GM19025 (cell line): Measurements from ENCODE around the gene DPEP2.
"Not testable (repeated sequence)": the region's sequence is repeated elsewhere in the genome, so short reads cannot be mapped to it uniquely, and the experiment has no call there.

ENCODE experiments used
- ATAC-seq: cut with Tn5 transposase; IDR thresholded peaks from one replicate; pipeline ENCODE4 v1.9.1; 2021; ENCODE audit warnings: mild to moderate bottlenecking, low read depth, moderate library complexity; ENCODE audit not compliant: unreplicated experiment

The DPEP2 gene

GRCh38 chr16:67977469-67978227 is 21.6 kb downstream of the DPEP2 start:
- ATAC-seq, result no peak

DNA sequence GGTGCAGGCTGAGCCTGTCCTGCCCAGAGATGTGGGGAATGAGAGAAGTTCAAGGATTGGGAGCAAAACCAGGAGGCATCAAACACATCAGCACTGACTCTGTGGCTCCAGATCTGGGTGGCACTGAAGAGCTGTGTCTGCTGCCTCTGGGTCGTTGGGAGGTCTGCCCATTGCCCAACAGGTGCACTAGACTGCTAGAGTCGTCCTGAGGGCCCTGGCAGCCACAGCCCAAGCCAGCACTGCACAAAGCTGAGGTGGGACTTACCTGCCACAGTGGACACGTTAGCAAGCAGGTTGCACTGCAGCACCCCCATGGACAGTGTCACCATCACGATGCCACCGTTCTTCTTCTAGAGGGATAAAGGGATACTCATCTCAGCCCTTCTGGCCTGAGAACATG is 22.3 kb downstream of the DPEP2 start:
- ATAC-seq, result no peak

GRCh38 chr16:67976205-67976604 is 23.1 kb downstream of the DPEP2 start:
- no peak for ATAC-seq

GRCh38 chr16:67975321-67976105 is 23.8 kb downstream of the DPEP2 start:
- ATAC-seq, result no peak

DNA sequence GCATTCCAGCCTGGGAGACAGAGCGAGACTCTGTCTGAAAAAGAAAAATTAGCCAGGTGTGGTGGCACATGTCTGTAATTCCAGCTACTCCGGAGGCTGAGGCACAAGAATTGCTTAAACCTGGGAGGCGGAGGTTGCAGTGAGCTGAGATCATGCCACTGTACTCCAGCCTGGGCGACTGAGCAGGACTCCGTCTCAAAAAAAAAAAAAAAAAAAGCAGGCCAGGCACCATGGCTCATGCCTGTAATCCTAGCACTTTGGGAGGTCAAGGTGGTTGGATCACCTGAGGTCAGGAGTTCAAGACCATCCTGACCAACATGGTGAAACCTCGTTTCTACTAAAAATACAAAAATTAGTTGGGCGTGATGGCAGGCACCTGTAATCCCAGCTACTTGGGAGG is 27.0 kb downstream of the DPEP2 start:
- ATAC-seq, result not testable (repeated sequence)

DNA sequence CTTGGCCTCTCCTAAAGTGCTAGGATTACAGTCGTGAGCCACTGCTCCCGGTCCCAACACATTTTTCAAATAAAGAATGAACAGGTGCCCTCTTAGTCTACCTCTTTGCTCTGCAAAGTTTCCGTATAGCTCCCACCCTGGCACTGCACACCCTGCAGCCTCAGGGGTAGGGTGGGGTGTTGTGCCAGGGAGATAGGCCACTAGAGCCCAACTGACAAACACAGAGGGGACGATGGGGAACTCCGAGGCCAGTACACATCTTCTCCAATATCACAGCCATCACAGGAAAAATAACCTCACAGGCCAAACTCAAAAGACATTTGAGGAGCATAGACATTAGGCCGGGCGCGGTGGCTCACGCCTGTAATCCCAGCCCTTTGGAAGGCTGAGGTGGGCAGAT is 28.2 kb downstream of the DPEP2 start:
- no peak for ATAC-seq

DNA sequence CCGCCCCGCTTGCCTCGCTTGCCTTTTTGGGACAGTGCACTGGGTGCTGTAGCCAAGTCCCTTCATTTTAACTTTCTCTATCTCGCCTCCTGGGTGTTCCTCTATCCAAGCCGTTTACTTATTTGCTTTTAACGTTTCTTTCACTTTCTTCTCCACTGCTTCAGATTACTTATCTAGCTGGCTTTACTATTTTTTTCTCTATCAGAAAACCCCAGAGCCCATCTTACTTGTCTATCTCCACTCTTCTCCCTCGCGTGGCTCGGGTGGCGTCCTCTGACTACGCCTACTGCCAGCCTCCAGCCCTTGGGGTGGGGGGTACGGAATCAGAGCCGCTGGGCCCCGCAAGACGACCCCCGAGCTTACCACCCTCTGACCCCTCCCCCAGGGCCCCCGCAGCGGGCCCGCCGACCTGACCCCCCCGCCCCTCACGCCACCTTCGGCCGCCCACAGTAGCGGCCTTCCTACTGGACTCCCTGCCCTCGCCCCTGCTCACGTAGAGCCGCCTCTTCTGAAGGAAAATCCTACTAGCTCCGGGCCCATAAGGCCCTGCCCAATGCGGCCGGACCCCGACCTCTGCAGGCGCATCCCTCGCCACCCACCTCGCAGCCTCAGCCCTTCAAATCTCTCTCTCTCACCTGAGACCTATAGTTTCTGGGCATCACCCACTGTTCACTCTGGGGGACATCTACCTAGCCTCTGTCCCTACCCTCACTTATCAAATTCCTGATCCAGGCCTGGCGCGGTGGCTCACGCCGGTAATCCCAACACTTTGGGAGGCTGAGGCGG is 29.8 kb downstream of the DPEP2 start:
- peak; percentile 10 for ATAC-seq

DNA sequence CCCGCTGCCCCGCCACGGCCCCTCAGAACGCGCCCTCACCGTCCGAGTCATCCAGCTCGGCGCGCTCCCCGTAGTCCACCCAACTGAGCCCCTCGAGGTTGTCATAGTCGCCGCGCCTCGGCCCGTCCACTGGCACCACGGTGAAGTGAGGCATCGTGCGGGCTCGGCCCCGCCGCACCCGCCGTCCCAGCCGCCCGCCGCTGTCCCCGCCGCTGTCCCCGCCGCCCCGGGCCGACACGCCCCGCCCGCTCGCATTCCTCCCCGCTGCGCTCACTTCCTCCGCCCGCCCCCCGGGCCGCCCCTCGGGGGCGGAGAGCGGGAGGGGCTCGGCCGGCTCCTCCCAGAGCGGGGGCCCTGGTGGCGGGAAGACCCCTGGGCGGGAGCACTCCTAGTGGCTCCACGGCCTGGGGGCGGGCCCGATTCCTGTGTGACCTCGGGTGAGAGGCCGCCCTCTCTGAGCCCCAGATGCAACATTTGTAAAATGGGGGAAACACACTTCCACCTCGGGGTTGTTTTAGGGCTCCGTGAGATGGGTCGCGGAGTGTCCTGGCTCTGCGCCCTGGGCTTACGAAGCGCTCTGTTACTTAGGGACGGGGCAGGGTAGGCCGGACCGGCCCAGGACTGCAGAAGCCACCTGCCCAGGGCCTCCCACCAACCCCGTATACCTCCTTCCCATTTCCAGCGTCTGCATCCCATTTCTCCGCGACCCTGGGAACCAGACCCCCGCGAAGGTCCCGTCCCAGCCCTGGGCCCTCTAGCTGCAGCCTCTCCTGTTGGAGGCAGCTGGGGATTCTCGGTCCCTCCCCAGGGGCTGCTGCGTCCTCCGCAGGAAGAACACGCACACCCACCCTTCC is 30.7 kb downstream of the DPEP2 start, which contains the start of gene SLC12A4:
SLC12A4 (minus strand) TSS at position 238 of the 854 bp plus-strand sequence; CDS start at position 154, 84 bp downstream.
- ATAC-seq, result peak; percentile 75

DNA sequence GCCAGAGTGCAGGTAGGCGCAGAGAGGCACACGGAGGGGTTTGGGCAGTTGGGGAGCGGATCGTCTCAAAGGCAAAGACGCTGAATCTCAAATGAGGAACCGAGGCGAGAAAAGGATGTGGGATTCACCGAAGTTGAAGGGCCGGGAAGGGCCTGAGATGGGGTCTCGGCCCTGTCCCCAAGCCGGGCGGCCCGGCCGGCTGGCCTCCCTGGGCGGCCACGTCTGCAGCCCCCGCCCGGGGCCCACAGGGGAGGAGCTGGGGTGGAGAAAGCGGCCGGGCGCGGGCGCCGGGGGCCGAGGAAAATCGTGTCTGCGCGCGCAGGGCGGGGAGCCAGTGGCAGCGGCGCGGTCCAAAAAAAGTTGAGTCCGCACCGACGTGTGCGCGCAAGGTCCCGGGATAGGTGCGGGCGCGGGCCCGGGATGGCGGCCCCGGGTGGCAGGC is 31.3 kb downstream of the DPEP2 start:
- ATAC-seq, result peak; percentile 30

- ATAC-seq, result no peak
These were observed 31.9 kb downstream of the DPEP2 start for GRCh38 chr16:67967183-67967957.

DNA sequence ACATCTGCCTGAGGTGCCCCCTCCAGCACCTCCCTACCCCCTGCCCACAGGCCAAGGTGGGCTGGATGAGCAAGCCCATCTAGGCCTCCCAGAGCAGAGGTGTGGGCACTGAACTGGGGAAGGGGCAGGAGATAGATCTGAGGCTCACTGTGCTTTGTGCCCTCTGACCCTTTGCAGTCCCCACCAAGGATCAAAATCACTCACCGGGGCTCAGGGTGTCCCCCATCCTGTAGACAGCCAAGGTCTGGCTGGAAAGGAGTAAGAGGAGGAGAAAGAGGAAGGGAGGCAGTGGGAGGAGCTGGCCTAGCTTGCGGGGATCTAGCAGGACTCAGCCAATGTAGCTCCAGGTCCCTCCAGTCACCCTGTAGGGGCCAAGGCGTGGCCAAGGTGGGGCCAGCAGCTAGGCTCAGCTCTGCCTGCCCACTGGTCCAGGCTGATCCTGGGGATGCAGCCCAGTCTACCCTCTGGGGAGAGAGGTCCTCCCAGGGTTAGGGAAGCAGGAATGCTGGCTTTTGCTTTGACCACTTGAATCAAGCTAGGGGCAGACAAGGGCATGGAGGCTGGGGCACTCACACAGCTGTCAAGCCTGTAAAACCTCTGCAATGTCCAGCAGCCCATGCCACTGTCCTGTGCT is 32.6 kb downstream of the DPEP2 start:
- ATAC-seq, result no peak

- no peak for ATAC-seq
These were observed 33.4 kb downstream of the DPEP2 start for GRCh38 chr16:67965668-67966548.

GRCh38 chr16:67964477-67965131 is 34.7 kb downstream of the DPEP2 start:
- no peak for ATAC-seq

- ATAC-seq, result no peak
These were observed 35.5 kb downstream of the DPEP2 start for GRCh38 chr16:67963662-67964321.

GRCh38 chr16:67963292-67963661 is 36.0 kb downstream of the DPEP2 start:
- no peak for ATAC-seq

DNA sequence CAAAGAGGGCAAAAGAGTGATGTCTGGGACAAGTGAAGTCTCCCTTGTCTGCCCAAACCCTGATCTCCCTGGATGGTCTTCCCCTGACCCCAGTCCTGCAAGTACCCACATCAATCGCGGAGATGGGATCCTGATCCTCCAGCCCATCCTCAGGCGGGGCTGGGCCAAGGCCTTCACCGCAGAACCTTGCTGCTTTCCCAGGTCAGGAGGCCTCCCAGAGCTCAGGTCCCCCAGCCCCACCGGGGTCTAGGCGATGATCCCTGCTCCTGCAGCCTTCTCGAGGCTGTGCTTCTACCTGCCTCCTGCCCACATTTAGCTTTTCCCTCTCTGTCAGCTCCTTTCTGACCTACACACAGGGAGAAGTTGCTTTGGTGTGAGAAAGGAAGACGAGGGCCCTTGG is 37.1 kb downstream of the DPEP2 start:
- ATAC-seq, result no peak

- ATAC-seq, result no peak
These were observed 37.7 kb downstream of the DPEP2 start for GRCh38 chr16:67961551-67961957.
